OCI-LY3 (cell line): ENCODE data around the gene MET.

Source experiments
- CTCF ChIP-seq: fragments of 200-600, 300-600 bp; sonication (generic); IDR thresholded peaks from 2 replicates; pipeline ENCODE4 v1.5.1; 2014; ENCODE audit warnings: antibody characterized with exemption, low read length, low read depth
- EZH2phosphoT487 ChIP-seq: fragments of 200-600 bp; shearing (Covaris generic); IDR thresholded peaks from 2 replicates; pipeline ENCODE4 v1.6.1; 2018; ENCODE audit warnings: antibody characterized with exemption, mixed run types, low read depth

- TF ChIP-seq CTCF (no peak), EZH2phosphoT487 (no peak)
Measured at GRCh38 chr7:116829041-116829440, 157.0 kb downstream of the MET start.
